ENCODE results near the gene HSPA2. TPM values are rescaled to one million over a fixed set of nuclear protein-coding genes. Genes with fewer than 3 reads are reported as not detected.
"Not testable (repeated sequence)": the region's sequence is repeated elsewhere in the genome, so short reads cannot be mapped to it uniquely, and the experiment has no call there.

The HSPA2 gene
- total and polyA plus RNA-seq, 12 donors: 3.4 to 74.6 (median 7.9) TPM

GRCh38 chr14:64516969-64517368 is 23.6 kb upstream of the HSPA2 start:
- peaks cover 0 to 23% of the 10 kb centered on the region in 2 donors for H3K4me1 ChIP-seq (replicated peaks in 1 of 2)
- H3K27me3 ChIP-seq: no peaks in the 10 kb centered on the region
- peaks cover 0 to 1% of the 10 kb centered on the region in 2 donors for H3K36me3 ChIP-seq (replicated peaks in 1 of 2)
- no peak overlapping the region for H3K27ac ChIP-seq
- TF ChIP-seq CTCF (IDR thresholded peaks at IDR 0.05) (no peak), POLR2A (IDR thresholded peaks at IDR 0.05) (no peak)
- no peak overlapping the region for H3K4me3 ChIP-seq
- 74 to 90% (median 85%) methylated on average over 1 of the region's 1 CpG for WGBS, 4 donors
- intact Hi-C loops (cut with DNase I): no loop called here
- no peak for DNase-seq
- H3K9me3 ChIP-seq (replicated peaks in 1 of 3): no peaks in the 10 kb centered on the region

GRCh38 chr14:64517667-64518066 is 22.9 kb upstream of the HSPA2 start:
- DNase-seq; intact Hi-C loops (cut with DNase I); H3K27ac ChIP-seq; H3K9me3 ChIP-seq (replicated peaks in 1 of 3); H3K4me3 ChIP-seq; H3K36me3 ChIP-seq (replicated peaks in 1 of 2); H3K27me3 ChIP-seq: not testable (repeated sequence)
- H3K4me1 ChIP-seq (replicated peaks in 1 of 2): peaks cover 0 to 16% of the 10 kb centered on the region in 2 donors
- 80 to 98% (median 84%) methylated on average over 6 of the region's 6 CpGs for WGBS, 4 donors

GRCh38 chr14:64518229-64518628 is 22.3 kb upstream of the HSPA2 start:
- TF ChIP-seq POLR2A (IDR thresholded peaks at IDR 0.05) (no peak), CTCF (IDR thresholded peaks at IDR 0.05) (no peak)
- Histone ChIP-seq H3K9me3 (replicated peaks in 1 of 3) (no peaks in the 10 kb centered on the region), H3K4me3 (no peak overlapping the region), H3K27ac (no peak overlapping the region), H3K36me3 (replicated peaks in 1 of 2) (peaks cover 0 to 12% of the 10 kb centered on the region in 2 donors), H3K27me3 (no peaks in the 10 kb centered on the region), H3K4me1 (replicated peaks in 1 of 2) (peaks cover 0 to 13% of the 10 kb centered on the region in 2 donors)
- no peak for DNase-seq
- 67 to 84% (median 77%) methylated on average over 4 of the region's 4 CpGs for WGBS, 4 donors
- intact Hi-C loops (cut with DNase I): no loop called here

GRCh38 chr14:64520699-64521098 is 19.8 kb upstream of the HSPA2 start:
- Histone ChIP-seq H3K4me1 (replicated peaks in 1 of 2) (no peaks in the 10 kb centered on the region), H3K9me3 (replicated peaks in 1 of 3) (no peaks in the 10 kb centered on the region), H3K27me3 (no peaks in the 10 kb centered on the region), H3K27ac (no peak overlapping the region), H3K36me3 (replicated peaks in 1 of 2) (peaks cover 0 to 12% of the 10 kb centered on the region in 2 donors), H3K4me3 (no peak overlapping the region)
- whole genome bisulfite sequencing, 4 donors: 88 to 94% (median 90%) methylated on average over 4 of the region's 4 CpGs
- intact Hi-C loops (cut with DNase I): no loop called here
- no peak for TF ChIP-seq POLR2A (IDR thresholded peaks at IDR 0.05)
- no peak for TF ChIP-seq CTCF (IDR thresholded peaks at IDR 0.05)
- DNase-seq: no peak

- no peak overlapping the region for H3K27ac ChIP-seq
- TF ChIP-seq CTCF (IDR thresholded peaks at IDR 0.05) (no peak), POLR2A (IDR thresholded peaks at IDR 0.05) (no peak)
- intact Hi-C loops (cut with DNase I): no loop called here
- no peak for DNase-seq
- H3K27me3 ChIP-seq: no peaks in the 10 kb centered on the region
- H3K4me1 ChIP-seq (replicated peaks in 1 of 2): no peaks in the 10 kb centered on the region
- no peak overlapping the region for H3K4me3 ChIP-seq
- H3K9me3 ChIP-seq (replicated peaks in 1 of 3): no peaks in the 10 kb centered on the region
- H3K36me3 ChIP-seq (replicated peaks in 1 of 2): peaks cover 0 to 12% of the 10 kb centered on the region in 2 donors
- WGBS, 4 donors: 89 to 93% (median 89%) methylated on average over 9 of the region's 9 CpGs
These were observed 17.8 kb upstream of the HSPA2 start for GRCh38 chr14:64522591-64523355.
